ENCODE data around the gene PRKAR2B. TPM values are rescaled to one million over a fixed set of nuclear protein-coding genes. Genes with fewer than 3 reads are reported as not detected.

PRKAR2B gene
- total RNA-seq, 4 donors from 2014 or later, result 89.5 to 127 (median 102) TPM

- TF ChIP-seq EP300 (IDR thresholded peaks at IDR 0.05) (no peak), POLR2A (IDR thresholded peaks at IDR 0.05; ENCODE audit: low read depth) (no peak), POLR2AphosphoS5 (IDR thresholded peaks at IDR 0.05) (no peak), CTCF (IDR thresholded peaks at IDR 0.05) (no peak)
- Histone ChIP-seq H3K4me3 (no peak overlapping the region), H3K4me1 (peaks cover 0 to 4% (median 0%) of the 10 kb centered on the region in 4 donors), H3K27ac (replicated peaks in 1 of 4) (no peak overlapping the region), H3K9me3 (no peaks in the 10 kb centered on the region), H3K36me3 (no peaks in the 10 kb centered on the region), H3K27me3 (no peaks in the 10 kb centered on the region)
- no peak for DNase-seq (ENCODE audit: extremely low spot score)
- intact Hi-C loops (cut with DNase I), result no loop called here
- WGBS, result 78% methylated on average over 5 of the region's 5 CpGs
Measured at GRCh38 chr7:107029061-107029763, 15.3 kb upstream of the PRKAR2B start.

- intact Hi-C loops (cut with DNase I), result no loop called here
- 50% methylated on average over 4 of the region's 4 CpGs for WGBS
Measured at GRCh38 chr7:107029764-107030286, 14.7 kb upstream of the PRKAR2B start.

GRCh38 chr7:107032050-107032449 lies 12.5 kb upstream of the PRKAR2B start:
- Histone ChIP-seq H3K4me1 (no peaks in the 10 kb centered on the region), H3K27me3 (no peaks in the 10 kb centered on the region), H3K36me3 (no peaks in the 10 kb centered on the region), H3K9me3 (no peaks in the 10 kb centered on the region), H3K27ac (replicated peaks in 1 of 4) (no peak overlapping the region), H3K4me3 (no peak overlapping the region)
- TF ChIP-seq POLR2A (IDR thresholded peaks at IDR 0.05; ENCODE audit: low read depth) (no peak), CTCF (IDR thresholded peaks at IDR 0.05) (no peak), EP300 (IDR thresholded peaks at IDR 0.05) (no peak), POLR2AphosphoS5 (IDR thresholded peaks at IDR 0.05) (no peak)
- WGBS, result 97% methylated on average over 2 of the region's 2 CpGs
- peak; percentile 39 for DNase-seq (ENCODE audit: extremely low spot score)
- intact Hi-C loops (cut with DNase I), result no loop called here

More at GRCh38 chr7:107029764-107030286, 14.7 kb upstream of the PRKAR2B start:
- no peak overlapping the region for H3K27ac ChIP-seq (replicated peaks in 1 of 4)
- TF ChIP-seq CTCF (IDR thresholded peaks at IDR 0.05), result no peak
- TF ChIP-seq POLR2AphosphoS5 (IDR thresholded peaks at IDR 0.05), result no peak
- TF ChIP-seq EP300 (IDR thresholded peaks at IDR 0.05), result no peak
- no peak for TF ChIP-seq POLR2A (IDR thresholded peaks at IDR 0.05; ENCODE audit: low read depth)
- no peak for DNase-seq (ENCODE audit: extremely low spot score)
- H3K36me3 ChIP-seq, result no peaks in the 10 kb centered on the region
- H3K4me3 ChIP-seq, result no peak overlapping the region
- H3K4me1 ChIP-seq, result peaks cover 0 to 4% (median 0%) of the 10 kb centered on the region in 4 donors
- H3K9me3 ChIP-seq, result no peaks in the 10 kb centered on the region
- no peaks in the 10 kb centered on the region for H3K27me3 ChIP-seq

GRCh38 chr7:107032720-107033438 lies 11.6 kb upstream of the PRKAR2B start:
- intact Hi-C loops (cut with DNase I), result no loop called here
- 94% methylated on average over 8 of the region's 8 CpGs for WGBS
- H3K4me1 ChIP-seq, result no peaks in the 10 kb centered on the region

More at GRCh38 chr7:107032720-107033438, 11.6 kb upstream of the PRKAR2B start:
- H3K36me3 ChIP-seq, result no peaks in the 10 kb centered on the region
- no peak overlapping the region for H3K27ac ChIP-seq (replicated peaks in 1 of 4)
- H3K4me3 ChIP-seq, result no peak overlapping the region
- TF ChIP-seq POLR2A (IDR thresholded peaks at IDR 0.05; ENCODE audit: low read depth), result no peak
- no peak for TF ChIP-seq CTCF (IDR thresholded peaks at IDR 0.05)
- TF ChIP-seq POLR2AphosphoS5 (IDR thresholded peaks at IDR 0.05), result no peak
- TF ChIP-seq EP300 (IDR thresholded peaks at IDR 0.05), result no peak
- no peak for DNase-seq (ENCODE audit: extremely low spot score)
- no peaks in the 10 kb centered on the region for H3K9me3 ChIP-seq
- no peaks in the 10 kb centered on the region for H3K27me3 ChIP-seq
